Activated T-cell treated with anti-CD3 and anti-CD28 coated beads for 4 hours (primary cell): Measurements from ENCODE around the gene ADGRG3.
"Not testable (repeated sequence)": the region's sequence is repeated elsewhere in the genome, so short reads cannot be mapped to it uniquely, and the experiment has no call there.

Experiments
- DNase-seq: peaks from one replicate; pipeline ENCODE4 v3.0.0-alpha.2; 2020

Gene ADGRG3

GRCh38 chr16:57697896-57698537 lies 29.9 kb downstream of the ADGRG3 start:
- no peak for DNase-seq

GRCh38 chr16:57698812-57699405 lies 30.8 kb downstream of the ADGRG3 start:
- no peak for DNase-seq

GRCh38 chr16:57699481-57699880 lies 31.4 kb downstream of the ADGRG3 start:
- DNase-seq: no peak

GRCh38 chr16:57699899-57700298 lies 31.8 kb downstream of the ADGRG3 start:
- DNase-seq: no peak

- DNase-seq: no peak
Observed at GRCh38 chr16:57700781-57701551, 32.9 kb downstream of the ADGRG3 start.

GRCh38 chr16:57701759-57702371 lies 33.8 kb downstream of the ADGRG3 start:
- no peak for DNase-seq

GRCh38 chr16:57703416-57704010 lies 35.4 kb downstream of the ADGRG3 start:
- no peak for DNase-seq

- DNase-seq: no peak
Observed at GRCh38 chr16:57704011-57704904, 36.2 kb downstream of the ADGRG3 start.

GRCh38 chr16:57704905-57705852 lies 37.1 kb downstream of the ADGRG3 start:
- no peak for DNase-seq

GRCh38 chr16:57706717-57707116 lies 38.6 kb downstream of the ADGRG3 start:
- no peak for DNase-seq

GRCh38 chr16:57707331-57707730 lies 39.2 kb downstream of the ADGRG3 start:
- no peak for DNase-seq

- DNase-seq: no peak
Observed at GRCh38 chr16:57708168-57708567, 40.1 kb downstream of the ADGRG3 start.

- DNase-seq: no peak
Observed at GRCh38 chr16:57709663-57710062, 41.6 kb downstream of the ADGRG3 start.

- no peak for DNase-seq
Observed at GRCh38 chr16:57711346-57711745, 43.2 kb downstream of the ADGRG3 start.

GRCh38 chr16:57711993-57712392 lies 43.9 kb downstream of the ADGRG3 start:
- DNase-seq: no peak

GRCh38 chr16:57712569-57712968 lies 44.5 kb downstream of the ADGRG3 start:
- not testable (repeated sequence) for DNase-seq

GRCh38 chr16:57713596-57713995 lies 45.5 kb downstream of the ADGRG3 start:
- DNase-seq: no peak

GRCh38 chr16:57714047-57714446 lies 45.9 kb downstream of the ADGRG3 start:
- no peak for DNase-seq

- no peak for DNase-seq
Observed at GRCh38 chr16:57720142-57720575, 52.1 kb downstream of the ADGRG3 start.

- no peak for DNase-seq
Observed at GRCh38 chr16:57721356-57722209, 53.5 kb downstream of the ADGRG3 start.
